ENCODE results near the gene PYGO2.
"Not testable (repeated sequence)": the region's sequence is repeated elsewhere in the genome, so short reads cannot be mapped to it uniquely, and the experiment has no call there.

PYGO2 gene

GRCh38 chr1:154993572-154994268 is 32.1 kb upstream of the PYGO2 start, which contains the start of gene LENEP:
Gene LENEP, plus strand, starts transcription at chr1:154993586. Its CDS starts 22 bp downstream, at chr1:154993608.
- no peak for DNase-seq (ENCODE audit: extremely low read depth, low read depth)
- no peak for TF ChIP-seq CTCF (IDR thresholded peaks at IDR 0.05; ENCODE audit: low read depth, low read length)

GRCh38 chr1:154992721-154993571 is 31.4 kb upstream of the PYGO2 start:
- TF ChIP-seq CTCF (IDR thresholded peaks at IDR 0.05; ENCODE audit: low read depth, low read length) = peak; percentile 16
- DNase-seq (ENCODE audit: extremely low read depth, low read depth) = no peak

GRCh38 chr1:154990276-154990675 is 28.7 kb upstream of the PYGO2 start:
- DNase-seq (ENCODE audit: extremely low read depth, low read depth) = no peak
- TF ChIP-seq CTCF (IDR thresholded peaks at IDR 0.05; ENCODE audit: low read depth, low read length) = no peak

GRCh38 chr1:154989195-154989860 is 27.7 kb upstream of the PYGO2 start:
- TF ChIP-seq CTCF (IDR thresholded peaks at IDR 0.05; ENCODE audit: low read depth, low read length) = no peak
- DNase-seq (ENCODE audit: extremely low read depth, low read depth) = no peak

GRCh38 chr1:154988058-154988954 is 26.7 kb upstream of the PYGO2 start:
- no peak for TF ChIP-seq CTCF (IDR thresholded peaks at IDR 0.05; ENCODE audit: low read depth, low read length)

GRCh38 chr1:154987326-154987725 is 25.7 kb upstream of the PYGO2 start:
- TF ChIP-seq CTCF (IDR thresholded peaks at IDR 0.05; ENCODE audit: low read depth, low read length) = no peak
- no peak for DNase-seq (ENCODE audit: extremely low read depth, low read depth)

More at GRCh38 chr1:154988058-154988954, 26.7 kb upstream of the PYGO2 start:
- DNase-seq (ENCODE audit: extremely low read depth, low read depth) = no peak

- DNase-seq (ENCODE audit: extremely low read depth, low read depth) = not testable (repeated sequence)
Observed at GRCh38 chr1:154986736-154987135, 25.2 kb upstream of the PYGO2 start.
